SK-N-SH (cell line): ENCODE measurements around the gene RGS18.

Experiments
- CHD2 ChIP-seq: fragments of 150-350 bp; IDR thresholded peaks from 2 replicates; pipeline ENCODE4 v1.6.1; 2018; ENCODE audit warnings: low read length; ENCODE audit not compliant: partially characterized antibody
- CTCF ChIP-seq: fragments of 200-600 bp; sonication (generic); IDR thresholded peaks from 2 replicates; pipeline ENCODE4 v1.6.1; 2017; ENCODE audit warnings: antibody characterized with exemption, mild to moderate bottlenecking, moderate library complexity
- EP300 ChIP-seq, 2 experiments: IDR thresholded peaks; 2 replicates each; pipeline versions ENCODE4 v1.4.0 to v1.6.1; 2012; ENCODE audit warnings: borderline replicate concordance in 1 of 2, low read depth in 1 of 2, low read length in 1 of 2
- FOSL2 ChIP-seq: IDR thresholded peaks from 2 replicates; pipeline ENCODE4 v1.4.0; 2012; ENCODE audit warnings: low read depth, mild to moderate bottlenecking, moderate library complexity, borderline replicate concordance
- FOXJ3 ChIP-seq: sonication (generic); formaldehyde crosslinking; IDR thresholded peaks from 2 replicates; pipeline ENCODE4 v1.5.1; 2020; ENCODE audit warnings: mild to moderate bottlenecking, missing genetic modification reagents
- GABPA ChIP-seq: IDR thresholded peaks from 2 replicates; pipeline ENCODE4 v1.4.0; 2012; ENCODE audit warnings: low read depth, mild to moderate bottlenecking
- MEF2A ChIP-seq: IDR thresholded peaks from 2 replicates; pipeline ENCODE4 v1.4.0; 2012; ENCODE audit warnings: low read depth, borderline replicate concordance
- PBX3 ChIP-seq: IDR thresholded peaks from 2 replicates; pipeline ENCODE4; 2012
- POLR2AphosphoS5 ChIP-seq: IDR thresholded peaks from 2 replicates; pipeline ENCODE4 v1.6.1; 2012; ENCODE audit warnings: low read depth, low read length
- RCOR1 ChIP-seq: fragments of 150-350 bp; IDR thresholded peaks from 2 replicates; pipeline ENCODE4 v1.6.1; 2017; ENCODE audit warnings: antibody characterized with exemption, low read length
- SMC3 ChIP-seq: IDR thresholded peaks from 2 replicates; pipeline ENCODE4 v1.6.1; 2012; ENCODE audit warnings: low read depth, low read length, improper control_type of control experiment
- TF ChIP-seq, protein P1 (sequence below): fragments of 150-350 bp; IDR thresholded peaks from 2 replicates; pipeline ENCODE4 v1.6.1; 2016; ENCODE audit warnings: mild to moderate bottlenecking, low read depth, low read length

GRCh38 chr1:192151176-192151575 is 7.1 kb upstream of the RGS18 start:
- TF ChIP-seq SMC3 (no peak), MEF2A (no peak), POLR2AphosphoS5 (no peak), CTCF (no peak), RCOR1 (no peak), FOXJ3 (CRISPR knock-in tag) (no peak), PBX3 (no peak), FOSL2 (no peak), CHD2 (no peak), EP300 (IDR thresholded peaks at IDR 0.05; ENCODE audit: borderline replicate concordance in 1 of 2, low read depth in 1 of 2, low read length in 1 of 2) (no peak), GABPA (no peak)
- TF ChIP-seq, protein P1, sequence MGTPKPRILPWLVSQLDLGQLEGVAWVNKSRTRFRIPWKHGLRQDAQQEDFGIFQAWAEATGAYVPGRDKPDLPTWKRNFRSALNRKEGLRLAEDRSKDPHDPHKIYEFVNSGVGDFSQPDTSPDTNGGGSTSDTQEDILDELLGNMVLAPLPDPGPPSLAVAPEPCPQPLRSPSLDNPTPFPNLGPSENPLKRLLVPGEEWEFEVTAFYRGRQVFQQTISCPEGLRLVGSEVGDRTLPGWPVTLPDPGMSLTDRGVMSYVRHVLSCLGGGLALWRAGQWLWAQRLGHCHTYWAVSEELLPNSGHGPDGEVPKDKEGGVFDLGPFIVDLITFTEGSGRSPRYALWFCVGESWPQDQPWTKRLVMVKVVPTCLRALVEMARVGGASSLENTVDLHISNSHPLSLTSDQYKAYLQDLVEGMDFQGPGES: no peak
